ENCODE data around the gene NAXD.
"Not testable (repeated sequence)": the region's sequence is repeated elsewhere in the genome, so short reads cannot be mapped to it uniquely, and the experiment has no call there.

NAXD gene

GRCh38 chr13:110646442-110647364 is 31.4 kb downstream of the NAXD start:
- no peak for DNase-seq

- no peak for DNase-seq
Observed at GRCh38 chr13:110647365-110647737, 32.0 kb downstream of the NAXD start.

- no peak for DNase-seq
Observed at GRCh38 chr13:110648146-110648819, 32.9 kb downstream of the NAXD start.

- DNase-seq, result no peak
Observed at GRCh38 chr13:110648848-110649421, 33.6 kb downstream of the NAXD start.

GRCh38 chr13:110649551-110649950 is 34.2 kb downstream of the NAXD start:
- no peak for DNase-seq

GRCh38 chr13:110650436-110650835 is 35.1 kb downstream of the NAXD start:
- DNase-seq, result no peak

- DNase-seq, result no peak
Observed at GRCh38 chr13:110651271-110651670, 35.9 kb downstream of the NAXD start.

- no peak for DNase-seq
Observed at GRCh38 chr13:110651726-110652230, 36.4 kb downstream of the NAXD start.

GRCh38 chr13:110652231-110652730 is 36.9 kb downstream of the NAXD start:
- no peak for DNase-seq

GRCh38 chr13:110652764-110653163 is 37.4 kb downstream of the NAXD start:
- DNase-seq, result no peak

- no peak for DNase-seq
Observed at GRCh38 chr13:110653271-110653670, 37.9 kb downstream of the NAXD start.

GRCh38 chr13:110653851-110654250 is 38.5 kb downstream of the NAXD start:
- DNase-seq, result no peak

- no peak for DNase-seq
Observed at GRCh38 chr13:110657196-110657595, 41.9 kb downstream of the NAXD start.

GRCh38 chr13:110658218-110658911 is 43.0 kb downstream of the NAXD start:
- not testable (repeated sequence) for DNase-seq

- no peak for DNase-seq
Observed at GRCh38 chr13:110661256-110661655, 45.9 kb downstream of the NAXD start.

GRCh38 chr13:110662091-110662490 is 46.7 kb downstream of the NAXD start:
- no peak for DNase-seq

- no peak for DNase-seq
Observed at GRCh38 chr13:110662777-110663443, 47.6 kb downstream of the NAXD start.

GRCh38 chr13:110663491-110663890 is 48.1 kb downstream of the NAXD start:
- no peak for DNase-seq

- DNase-seq, result no peak
Observed at GRCh38 chr13:110664041-110664440, 48.7 kb downstream of the NAXD start.

GRCh38 chr13:110664673-110665072 is 49.3 kb downstream of the NAXD start:
- no peak for DNase-seq

GRCh38 chr13:110665491-110666254 is 50.3 kb downstream of the NAXD start:
- no peak for DNase-seq

- DNase-seq, result no peak
Observed at GRCh38 chr13:110666255-110666533, 50.8 kb downstream of the NAXD start.

Measured in activated naive CD4-positive, alpha-beta T cell treated with anti-CD3 and anti-CD28 coated beads, Interleukin-2, amount 50 U/mL, for 16 hours (primary cell).